Gastrocnemius medialis (tissue), 4 donors: Measurements from ENCODE around the gene PPY.

Experiments
- CTCF ChIP-seq, 5 experiments: fragments of 450-650 bp in 3 of 5; fragments of 200-600 bp in 2 of 5; sonication (generic) in 2 of 5; IDR thresholded peaks in 4 of 5; conservative IDR thresholded peaks in 1 of 5; 1 replicate in 4 of 5; 2 replicates in 1 of 5; pipeline ENCODE4 v1.5.1; 2016 to 2019; ENCODE audit warnings: antibody characterized with exemption in 5 of 5, mild to moderate bottlenecking in 3 of 5, moderate library complexity in 3 of 5
- POLR2A ChIP-seq, 2 donors: fragments of 450-650 bp; IDR thresholded peaks; one replicate each; pipeline ENCODE4 v1.6.1; 2017; ENCODE audit warnings: antibody characterized with exemption in 2 of 2, mild to moderate bottlenecking in 2 of 2, moderate library complexity in 2 of 2

- no peak for TF ChIP-seq POLR2A (IDR thresholded peaks at IDR 0.05)
- TF ChIP-seq CTCF (IDR thresholded peaks at IDR 0.05 in 4 of 5, conservative IDR thresholded peaks at IDR 0.05 in 1 of 5): no peak
Measured at GRCh38 chr17:43931062-43931571, 11.2 kb downstream of the PPY start.
